Suprapubic skin (tissue), 4 donors: ENCODE measurements around the gene UBR7.

Experiments used
- CTCF ChIP-seq, 2 donors: fragments of 200-600 bp in 1 of 2; fragments of 450-650 bp in 1 of 2; sonication (generic) in 1 of 2; IDR thresholded peaks; one replicate each; pipeline ENCODE4 v1.5.1; 2016 to 2019; ENCODE audit warnings: antibody characterized with exemption in 2 of 2, mild to moderate bottlenecking in 1 of 2, moderate library complexity in 1 of 2
- EP300 ChIP-seq: sonication (generic); formaldehyde crosslinking; IDR thresholded peaks from one replicate; pipeline ENCODE4 v1.6.1; 2017; ENCODE audit warnings: antibody characterized with exemption
- POLR2A ChIP-seq, 2 donors: fragments of 450-650 bp; IDR thresholded peaks; one replicate each; pipeline ENCODE4 v1.6.1; 2017; ENCODE audit warnings: antibody characterized with exemption in 2 of 2, mild to moderate bottlenecking in 2 of 2, moderate library complexity in 2 of 2
- POLR2AphosphoS5 ChIP-seq, 3 donors: sonication (generic); formaldehyde crosslinking; IDR thresholded peaks; one replicate each; pipeline ENCODE4 v1.6.1; 2017; ENCODE audit warnings: antibody characterized with exemption in 3 of 3

DNA sequence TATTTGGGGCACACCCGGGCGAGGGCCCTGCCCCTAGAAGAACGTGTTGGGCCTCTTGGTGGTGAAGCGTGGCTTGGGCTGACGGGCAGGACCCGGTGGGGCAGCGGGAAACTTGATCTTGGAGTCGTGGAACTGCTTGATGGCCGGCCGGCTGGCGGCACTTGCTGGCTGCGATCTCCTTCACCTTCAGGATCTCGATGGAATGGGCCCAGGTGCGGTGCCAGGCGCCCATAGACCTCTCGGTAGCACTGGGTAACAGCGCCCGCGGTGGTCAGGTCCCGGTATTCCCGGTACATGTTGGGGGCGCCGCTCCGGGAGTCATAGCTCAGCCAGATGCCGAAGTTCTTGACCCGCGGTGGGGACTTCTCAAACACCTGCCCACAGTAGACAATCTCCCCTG, 16.5 kb downstream of the UBR7 start:
- TF ChIP-seq CTCF (IDR thresholded peaks at IDR 0.05): no peak
- TF ChIP-seq EP300: no peak
- TF ChIP-seq POLR2AphosphoS5 (IDR thresholded peaks at IDR 0.05): no peak
- TF ChIP-seq POLR2A (IDR thresholded peaks at IDR 0.05): no peak
